K562 (cell line): ENCODE measurements around the gene EZH2. TPM values are rescaled to one million over a fixed set of nuclear protein-coding genes. Genes with fewer than 3 reads are reported as not detected.

Experiments
- ATAC-seq: fragments of 200-7000 bp; cut with Tn5 transposase; 3 replicates; pipeline ENCODE4 v1.9.1; 2020; ENCODE audit warnings: moderate library complexity
- BruUV-seq: library from RNA; stranded (reverse); fragments of 400-500 nt; replicated peaks from 2 replicates; lab custom pipeline; 2021; lab: Mats Ljungman, UMichigan
- CTCF ChIA-PET: fragments of 300-600 bp; formaldehyde crosslinking; extraction: SDS; loops from one replicate; lab custom pipeline; 2021; ENCODE audit warnings: low intra/inter-chr PET ratio; lab: Yijun Ruan, JAX
- POLR2A ChIA-PET: fragments of 300-600, 350-650 bp; sonication (Branson Sonifier 250); formaldehyde crosslinking; extraction: SDS; loops from one replicate; lab custom pipeline; 2021; ENCODE audit warnings: antibody characterized with exemption, inconsistent platforms; lab: Yijun Ruan, JAX
- DNase-seq, 4 experiments: peaks; one replicate each; pipeline versions ENCODE4 v3.0.0 to v3.0.0-alpha.2; 2011 to 2018; ENCODE audit warnings: low spot score in 3 of 4, mixed read lengths in 3 of 4; ENCODE audit errors: extremely low read depth in 1 of 4
- FAIRE-seq: peaks from 2 replicates; lab custom pipeline; 2011; peaks lifted over from hg19 to GRCh38; lab: Jason Lieb, UNC
- H2AFZ ChIP-seq: 2 replicates; pipeline ENCODE4 v1.6.0; 2011; ENCODE audit warnings: low read depth, low read length, control low read depth, inconsistent platforms
- H3K27ac ChIP-seq: fragments of 200-600 bp; 3 replicates; pipeline ENCODE4 v1.8.0; 2011; ENCODE audit warnings: low read depth, mild to moderate bottlenecking, control low read depth, inconsistent platforms, low read length, moderate library complexity, mixed read lengths; ENCODE audit errors: extremely low read depth
- H3K27me3 ChIP-seq, 2 experiments: fragments of 300-600 bp in 1 of 2; 2 replicates in 1 of 2; 3 replicates in 1 of 2; pipeline versions ENCODE4 v1.6.0 to v1.8.0; 2011; ENCODE audit warnings: inconsistent platforms in 2 of 2, low read length in 2 of 2, mild to moderate bottlenecking in 1 of 2, mixed read lengths in 1 of 2, moderate library complexity in 1 of 2; ENCODE audit not compliant: control insufficient read depth in 2 of 2, insufficient read depth in 2 of 2
- H3K36me3 ChIP-seq: fragments of 300-600 bp; 3 replicates; pipeline ENCODE4 v1.8.0; 2011; ENCODE audit warnings: mild to moderate bottlenecking, low read length, inconsistent platforms; ENCODE audit not compliant: control insufficient read depth, insufficient read depth
- H3K4me1 ChIP-seq, 2 experiments: fragments of 200-600 bp in 1 of 2; replicated peaks in 1 of 2; 2 replicates in 1 of 2; 3 replicates in 1 of 2; pipeline versions ENCODE4 v1.5.1 to v1.8.0; 2011; ENCODE audit warnings: inconsistent platforms in 2 of 2, low read length in 2 of 2, mild to moderate bottlenecking in 1 of 2, mixed read lengths in 1 of 2, moderate library complexity in 1 of 2; ENCODE audit not compliant: control insufficient read depth in 2 of 2, insufficient read depth in 2 of 2
- H3K4me2 ChIP-seq: 2 replicates; pipeline ENCODE4 v1.6.1; 2011; ENCODE audit warnings: low read length, control low read depth, inconsistent platforms, mixed read lengths; ENCODE audit not compliant: insufficient read depth
- H3K4me3 ChIP-seq: fragments of 200-600 bp; sonication (generic), shearing (Covaris generic); 2 replicates; pipeline ENCODE4 v1.5.1; 2016; ENCODE audit warnings: control low read depth, inconsistent platforms
- H3K79me2 ChIP-seq: fragments of 200-600 bp; 3 replicates; pipeline ENCODE4 v1.8.0; 2011; ENCODE audit warnings: low read length, inconsistent platforms; ENCODE audit not compliant: control insufficient read depth, insufficient read depth
- H3K9ac ChIP-seq, 2 experiments: 2 replicates each; pipeline versions ENCODE4 v1.6.0 to v1.6.1; 2011; ENCODE audit warnings: low read depth in 2 of 2, low read length in 2 of 2, control low read depth in 1 of 2, inconsistent platforms in 1 of 2, mild to moderate bottlenecking in 1 of 2, mixed read lengths in 1 of 2; ENCODE audit not compliant: insufficient read depth in 1 of 2
- H3K9me1 ChIP-seq: one replicate; pipeline ENCODE4 v1.6.0; 2011; ENCODE audit warnings: inconsistent platforms, mild to moderate bottlenecking, low read length, moderate library complexity; ENCODE audit not compliant: control insufficient read depth, insufficient read depth
- H3K9me3 ChIP-seq: replicated peaks from 2 replicates; pipeline ENCODE4 v1.5.1; 2011; ENCODE audit warnings: low read depth, low read length, inconsistent platforms; ENCODE audit not compliant: control insufficient read depth, insufficient read depth
- H4K20me1 ChIP-seq: replicated peaks from 2 replicates; pipeline ENCODE4 v1.6.1; 2011; ENCODE audit warnings: low read length, inconsistent platforms, mixed read lengths; ENCODE audit not compliant: control insufficient read depth, insufficient read depth
- GABPB1 ChIP-seq: sonication (generic); formaldehyde crosslinking; IDR thresholded peaks from 2 replicates; pipeline ENCODE4 v1.8.0; 2022; ENCODE audit warnings: mild to moderate bottlenecking, missing genetic modification reagents
- POLR2A ChIP-seq: fragments of 450-650 bp; conservative IDR thresholded peaks from 2 replicates; pipeline ENCODE4 v1.6.1; 2016
- RBM25 ChIP-seq: fragments of 200-400 bp; formaldehyde crosslinking; IDR thresholded peaks from 2 replicates; pipeline ENCODE4 v1.6.1; 2018; ENCODE audit warnings: low read length, low read depth, moderate library complexity; ENCODE audit not compliant: severe bottlenecking
- ZFP36 ChIP-seq: fragments of 150-350 bp; IDR thresholded peaks from 2 replicates; pipeline ENCODE4 v1.6.1; 2018; ENCODE audit warnings: low read length, low read depth; ENCODE audit not compliant: partially characterized antibody
- ZNF121 ChIP-seq: sonication (generic); formaldehyde crosslinking; conservative IDR thresholded peaks from 2 replicates; pipeline ENCODE4 v1.8.0; 2022; ENCODE audit warnings: missing genetic modification reagents
- ZNF282 ChIP-seq: sonication (generic); formaldehyde crosslinking; IDR thresholded peaks from 2 replicates; pipeline ENCODE4 v1.8.1; 2023; ENCODE audit warnings: missing genetic modification reagents
- ZNF384 ChIP-seq: IDR thresholded peaks from 2 replicates; pipeline ENCODE4 v1.6.1; 2012; ENCODE audit warnings: low read depth, low read length, improper control_type of control experiment
- ZNF551 ChIP-seq: fragments of 250-450 bp; sonication (Bioruptor Pico); IDR thresholded peaks from 2 replicates; pipeline ENCODE4 v1.5.0; 2021; ENCODE audit warnings: mild to moderate bottlenecking, moderate library complexity
- WGBS: fragments of 100-300 bp; shearing (Covaris generic); methylation state at CpG from one replicate; pipeline ENCODE4 v1.1.6; 2016; ENCODE audit warnings: low coverage, mixed read lengths; ENCODE audit not compliant: insufficient coverage; ENCODE audit errors: missing lambda C conversion rate; 5-methylcytosine and 5-hydroxymethylcytosine counted together
- in situ Hi-C: fragments of 300-500 bp; cut with MboI; formaldehyde crosslinking; loops from 4 replicates; pipeline ENCODE4 v1.15.0; 2018; ENCODE audit warnings: inconsistent platforms, mixed read lengths
- intact Hi-C: fragments of 100-400 bp; cut with micrococcal nuclease; formaldehyde crosslinking; loops from 2 replicates; pipeline ENCODE4 v1.14.2; 2022
- polyA plus RNA-seq, 8 experiments: library from polyadenylated mRNA; depleted of rRNA in 4 of 8; stranded (reverse) in 5 of 8; unstranded in 3 of 8; fragments of >200 nt; fragmentation: Nextera tagmentation in 2 of 8; fragmentation: Illumina TruSeq in 1 of 8; extraction: Ambion mirVana in 2 of 8; extraction: Trizol in 1 of 8; gene quantifications; 2 replicates each; pipeline versions ENCODE4 v1.2.1 to v1.2.3, GENCODE V29; 2011 to 2014; ENCODE audit warnings: inconsistent platforms in 1 of 8, missing spikeins in 1 of 8
- total RNA-seq, 7 experiments: library from RNA; depleted of rRNA in 6 of 7; stranded (reverse); fragments of >200 nt in 6 of 7; fragmentation: Illumina TruSeq in 2 of 7; extraction: Trizol in 2 of 7; gene quantifications; 2 replicates each; pipeline versions ENCODE4 v1.2.1 to v1.2.3, GENCODE V29; 2011 to 2021; ENCODE audit warnings: low replicate concordance in 1 of 7
- TF ChIP-seq, protein P1 (sequence below): sonication (generic); formaldehyde crosslinking; IDR thresholded peaks from 2 replicates; pipeline ENCODE4 v1.8.1; 2022; ENCODE audit warnings: missing genetic modification reagents

The EZH2 gene
- total and polyA plus RNA-seq, 9 of the 15 experiments (the other 6 are each of a cell fraction or from before 2014, with no cell fraction given), result 48.7 to 175 (median 98.6) TPM

DNA sequence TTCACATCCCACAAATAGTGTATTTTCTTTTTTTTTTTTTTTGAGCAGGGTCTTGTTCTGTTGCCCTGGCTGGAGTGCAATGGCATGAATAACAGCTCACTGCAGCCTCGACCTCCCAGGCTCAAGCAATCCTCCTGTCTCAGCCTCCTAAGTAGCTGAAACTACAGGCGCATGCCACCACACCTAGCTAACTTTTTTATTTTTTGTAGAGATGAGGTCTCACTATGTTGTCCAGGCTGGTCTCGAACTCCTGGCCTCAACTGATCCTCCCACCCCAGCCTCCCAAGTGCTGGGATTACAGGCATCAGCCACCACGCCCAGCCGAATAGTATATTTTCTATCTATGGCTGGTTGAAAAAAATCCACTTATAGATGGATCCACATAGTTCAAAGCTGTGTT is 12.5 kb downstream of the EZH2 start:
- Histone ChIP-seq H3K27me3 (no peaks in the 10 kb centered on the region), H3K9me1 (no peaks in the 10 kb centered on the region), H2AFZ (no peak overlapping the region), H3K4me3 (no peak overlapping the region), H3K9me3 (no peaks in the 10 kb centered on the region), H4K20me1 (peaks cover 49% of the 10 kb centered on the region), H3K79me2 (peaks cover 100% of the 10 kb centered on the region), H3K4me2 (no peak overlapping the region), H3K9ac (no peak overlapping the region), H3K4me1 (peaks cover 32 to 44% of the 10 kb centered on the region in 2 experiments), H3K27ac (no peak overlapping the region), H3K36me3 (peaks cover 26% of the 10 kb centered on the region; the same call in 2 of the 3 replicates)
- in situ Hi-C loops (no loop called here), intact Hi-C loops (no loop called here)
- no peak for FAIRE-seq
- no peak for DNase-seq
- no peak for TF ChIP-seq ZNF282
- TF ChIP-seq ZNF121 (CRISPR knock-in tag), result peak; percentile 92
- CTCF ChIA-PET, result no interaction called here
- WGBS, result 97% methylated on average over 5 of the region's 5 CpGs
- POLR2A ChIA-PET, result interaction anchor here (0.6 to 4.0 kb wide), 5 partner anchors 8 to 66 kb away, joined by 3 to 37 read pairs (median 3); partner anchors contain the start of gene EZH2
- no peak for ATAC-seq
- BruUV-seq, result no TSS peak

DNA sequence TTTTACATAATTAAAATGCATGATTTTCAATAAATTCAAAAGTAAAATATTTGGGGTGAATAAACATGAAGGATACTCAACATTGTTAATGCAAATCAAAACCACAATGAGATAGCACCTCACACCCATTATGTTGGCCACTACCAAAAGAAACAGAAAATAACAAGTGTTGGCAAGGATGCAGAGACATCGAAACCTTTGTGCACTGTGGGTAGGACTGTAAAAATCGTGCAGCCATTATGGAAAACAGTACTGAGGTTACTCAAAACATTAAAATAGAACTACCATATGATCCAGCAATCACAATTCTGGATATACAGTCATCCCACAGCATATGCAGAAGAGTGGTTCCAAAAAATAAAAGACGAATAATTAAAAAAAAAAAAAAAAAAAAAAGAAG is 13.1 kb downstream of the EZH2 start:
- POLR2A ChIA-PET, result interaction anchor here (0.6 to 4.0 kb wide), 3 partner anchors 8 to 67 kb away, joined by 3 to 37 read pairs (median 4); partner anchors contain the start of gene EZH2
- CTCF ChIA-PET, result no interaction called here

More for the DNA sequence above, 13.1 kb downstream of the EZH2 start:
- H2AFZ ChIP-seq, result no peak overlapping the region
- H3K27me3 ChIP-seq, result no peaks in the 10 kb centered on the region
- ATAC-seq, result no peak
- no peak overlapping the region for H3K9ac ChIP-seq
- intact Hi-C loops, result no loop called here
- peaks cover 31 to 43% of the 10 kb centered on the region in 2 experiments for H3K4me1 ChIP-seq
- H3K27ac ChIP-seq, result no peak overlapping the region
- H3K36me3 ChIP-seq, result peaks cover 26% of the 10 kb centered on the region; the same call in 2 of the 3 replicates
- TF ChIP-seq GABPB1 (CRISPR knock-in tag) (no peak), POLR2A (no peak), ZFP36 (peak; percentile 73), ZNF551 (no peak), ZNF384 (0 out of 2 replicates have a peak, but pooled peaks have one; percentile 2), RBM25 (peak; percentile 62)
- TF ChIP-seq, protein P1, sequence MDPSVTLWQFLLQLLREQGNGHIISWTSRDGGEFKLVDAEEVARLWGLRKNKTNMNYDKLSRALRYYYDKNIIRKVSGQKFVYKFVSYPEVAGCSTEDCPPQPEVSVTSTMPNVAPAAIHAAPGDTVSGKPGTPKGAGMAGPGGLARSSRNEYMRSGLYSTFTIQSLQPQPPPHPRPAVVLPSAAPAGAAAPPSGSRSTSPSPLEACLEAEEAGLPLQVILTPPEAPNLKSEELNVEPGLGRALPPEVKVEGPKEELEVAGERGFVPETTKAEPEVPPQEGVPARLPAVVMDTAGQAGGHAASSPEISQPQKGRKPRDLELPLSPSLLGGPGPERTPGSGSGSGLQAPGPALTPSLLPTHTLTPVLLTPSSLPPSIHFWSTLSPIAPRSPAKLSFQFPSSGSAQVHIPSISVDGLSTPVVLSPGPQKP (CRISPR knock-in tag), result no peak
- BruUV-seq, result no TSS peak
- H3K9me1 ChIP-seq, result no peaks in the 10 kb centered on the region
- WGBS, result 82% methylated on average over 3 of the region's 3 CpGs
- no peaks in the 10 kb centered on the region for H3K9me3 ChIP-seq
- no peak overlapping the region for H3K4me3 ChIP-seq
- no peak for FAIRE-seq
- H3K4me2 ChIP-seq, result no peak overlapping the region
- DNase-seq, result no peak
- in situ Hi-C loops, result no loop called here
- peaks cover 51% of the 10 kb centered on the region for H4K20me1 ChIP-seq
- peaks cover 99% of the 10 kb centered on the region for H3K79me2 ChIP-seq
